PC-9 (cell line): ENCODE measurements around the gene SDC1. TPM values are rescaled to one million over a fixed set of nuclear protein-coding genes. Genes with fewer than 3 reads are reported as not detected.

Experiments used
- BruUV-seq: library from RNA; stranded (reverse); fragments of 400-500 nt; replicated peaks from 2 replicates; lab custom pipeline; 2021; lab: Mats Ljungman, UMichigan
- CTCF ChIA-PET: fragments of 300-600 bp; sonication (Branson Sonifier 250); formaldehyde crosslinking; loops from one replicate; lab custom pipeline; 2022; ENCODE audit warnings: antibody characterized with exemption; lab: Charles Lee
- POLR2A ChIA-PET: fragments of 300-600 bp; sonication (Branson Sonifier 250); formaldehyde crosslinking; loops from one replicate; lab custom pipeline; 2022; ENCODE audit warnings: antibody characterized with exemption; ENCODE audit not compliant: unreplicated experiment; lab: Charles Lee
- DNase-seq, 2 experiments: peaks; one replicate each; pipeline versions ENCODE4 v3.0.0 to v3.0.0-alpha.2; 2015 to 2022; ENCODE audit warnings: mixed read lengths in 1 of 2
- H2AFZ ChIP-seq: fragments of 200-600 bp; sonication (generic); 2 replicates; pipeline ENCODE4 v1.8.1; 2017; ENCODE audit warnings: antibody characterized with exemption
- H3F3A ChIP-seq: fragments of 200-600 bp; sonication (generic); 2 replicates; pipeline ENCODE4 v1.8.1; 2017; ENCODE audit warnings: antibody characterized with exemption, mild to moderate bottlenecking, low read depth; ENCODE audit not compliant: insufficient read depth
- H3K27ac ChIP-seq: fragments of 200-600 bp; sonication (generic); 2 replicates; pipeline ENCODE4 v1.6.1; 2016; ENCODE audit warnings: mixed run types
- H3K27me3 ChIP-seq: fragments of 200-600 bp; sonication (generic); 2 replicates; pipeline ENCODE4 v1.6.1; 2016; ENCODE audit warnings: low read depth, mixed run types; ENCODE audit not compliant: insufficient read depth
- H3K36me3 ChIP-seq: fragments of 200-600 bp; sonication (generic); 2 replicates; pipeline ENCODE4 v1.6.1; 2016; ENCODE audit warnings: low read depth, mixed run types
- H3K4me1 ChIP-seq: fragments of 200-600 bp; sonication (generic); replicated peaks from 2 replicates; pipeline ENCODE4 v1.6.1; 2016; ENCODE audit warnings: mixed run types; ENCODE audit not compliant: insufficient read depth
- H3K4me2 ChIP-seq: fragments of 200-600 bp; sonication (generic); 2 replicates; pipeline ENCODE4 v1.6.1; 2017; ENCODE audit warnings: mixed run types
- H3K4me3 ChIP-seq: fragments of 200-600 bp; sonication (generic); 2 replicates; pipeline ENCODE4 v1.6.1; 2016; ENCODE audit warnings: mixed run types
- H3K79me2 ChIP-seq: fragments of 200-600 bp; sonication (generic); 2 replicates; pipeline ENCODE4 v1.6.1; 2017; ENCODE audit warnings: low read depth, mixed run types
- H3K9me2 ChIP-seq: fragments of 200-600 bp; sonication (generic); 2 replicates; pipeline ENCODE4 v1.8.1; 2017; ENCODE audit warnings: mild to moderate bottlenecking; ENCODE audit not compliant: insufficient read depth
- H3K9me3 ChIP-seq: fragments of 200-600 bp; sonication (generic); 2 replicates; pipeline ENCODE4 v1.8.1; 2016; ENCODE audit warnings: low read depth; ENCODE audit not compliant: insufficient read depth
- H4K20me1 ChIP-seq: fragments of 200-600 bp; sonication (generic); 2 replicates; pipeline ENCODE4 v1.8.1; 2017; ENCODE audit not compliant: insufficient read depth
- EZH2 ChIP-seq: fragments of 200-600 bp; sonication (generic); IDR thresholded peaks from 2 replicates; pipeline ENCODE4 v1.8.0; 2017; ENCODE audit warnings: antibody characterized with exemption, low read depth
- intact Hi-C: fragments of 100-400 bp; cut with micrococcal nuclease; formaldehyde crosslinking; loops from one replicate; pipeline ENCODE4 v1.10.0; 2022; ENCODE audit not compliant: unreplicated experiment
- total RNA-seq: library from RNA; stranded (reverse); gene quantifications from 2 replicates; pipeline ENCODE4 v1.2.3, GENCODE V29; 2021
- TF ChIP-seq, protein P1 (sequence below): fragments of 200-600 bp; sonication (generic); conservative IDR thresholded peaks from 2 replicates; pipeline ENCODE4 v1.6.1; 2017; ENCODE audit warnings: mixed run types, antibody characterized with exemption, mild to moderate bottlenecking, moderate library complexity

SDC1 gene
- total RNA-seq, 1 experiment from 2014 or later = 128 TPM

DNA sequence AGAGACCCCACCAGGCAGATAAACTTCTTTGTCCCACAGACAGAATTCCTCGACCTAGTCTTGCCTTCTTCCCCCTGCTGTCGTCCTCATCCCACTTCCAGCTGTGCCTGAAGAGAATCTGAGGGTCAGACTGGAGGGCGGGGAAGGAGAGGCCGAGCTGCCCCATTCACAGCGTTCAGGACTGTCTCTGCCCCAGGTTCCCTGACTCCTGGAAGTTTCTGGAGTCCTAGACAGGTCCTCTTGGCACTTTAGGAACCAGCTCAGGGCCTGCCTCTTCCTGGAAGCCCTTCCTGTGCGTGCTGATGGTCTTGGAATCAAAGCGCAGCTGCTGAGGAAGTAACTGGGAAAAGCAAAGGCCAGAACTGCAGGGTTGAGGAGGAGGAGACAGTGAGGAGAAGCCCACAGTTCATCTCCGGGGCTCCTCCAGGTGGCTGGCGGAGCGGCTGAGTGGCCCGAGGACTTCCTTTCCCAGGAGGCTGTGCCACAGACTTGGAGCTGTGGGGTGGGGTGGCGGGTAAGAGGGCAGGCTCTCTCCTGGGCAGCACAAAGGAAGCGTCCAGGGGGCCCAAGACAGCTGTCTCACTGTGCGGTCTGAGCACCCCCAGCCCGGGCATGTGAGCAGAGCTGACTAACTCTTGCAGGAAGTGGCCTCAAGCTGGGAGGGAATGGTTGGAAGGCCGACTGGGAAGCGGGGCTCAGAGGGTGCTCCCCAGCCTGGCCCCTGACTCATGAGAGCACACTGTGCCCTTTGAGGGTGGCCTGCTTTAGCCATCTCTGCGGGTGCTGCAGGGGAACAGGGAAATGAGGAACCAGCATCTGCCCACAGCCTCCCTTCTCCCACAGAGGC, 39.5 kb downstream of the SDC1 start:
- Histone ChIP-seq H3K4me3 (peak overlapping the region; percentile 54; the same call in 1 of the 2 replicates), H3K9me3 (no peaks in the 10 kb centered on the region), H3K4me1 (peaks cover 59% of the 10 kb centered on the region), H4K20me1 (no peaks in the 10 kb centered on the region), H3K9me2 (no peaks in the 10 kb centered on the region), H3K79me2 (no peaks in the 10 kb centered on the region), H3K27ac (peak overlapping the region; percentile 92), H3K36me3 (no peaks in the 10 kb centered on the region), H3K27me3 (no peaks in the 10 kb centered on the region), H3K4me2 (peak overlapping the region; percentile 82), H2AFZ (no peak overlapping the region), H3F3A (peaks cover 31% of the 10 kb centered on the region)
- peak; percentile 73 to 80 for DNase-seq
- BruUV-seq = no TSS peak
- POLR2A ChIA-PET = interaction anchor here (0.5 to 1.0 kb wide), 11 partner anchors 25 to 647 kb away, joined by 3 to 11 read pairs (median 4); no protein-coding TSS in a partner anchor
- TF ChIP-seq, protein P1, sequence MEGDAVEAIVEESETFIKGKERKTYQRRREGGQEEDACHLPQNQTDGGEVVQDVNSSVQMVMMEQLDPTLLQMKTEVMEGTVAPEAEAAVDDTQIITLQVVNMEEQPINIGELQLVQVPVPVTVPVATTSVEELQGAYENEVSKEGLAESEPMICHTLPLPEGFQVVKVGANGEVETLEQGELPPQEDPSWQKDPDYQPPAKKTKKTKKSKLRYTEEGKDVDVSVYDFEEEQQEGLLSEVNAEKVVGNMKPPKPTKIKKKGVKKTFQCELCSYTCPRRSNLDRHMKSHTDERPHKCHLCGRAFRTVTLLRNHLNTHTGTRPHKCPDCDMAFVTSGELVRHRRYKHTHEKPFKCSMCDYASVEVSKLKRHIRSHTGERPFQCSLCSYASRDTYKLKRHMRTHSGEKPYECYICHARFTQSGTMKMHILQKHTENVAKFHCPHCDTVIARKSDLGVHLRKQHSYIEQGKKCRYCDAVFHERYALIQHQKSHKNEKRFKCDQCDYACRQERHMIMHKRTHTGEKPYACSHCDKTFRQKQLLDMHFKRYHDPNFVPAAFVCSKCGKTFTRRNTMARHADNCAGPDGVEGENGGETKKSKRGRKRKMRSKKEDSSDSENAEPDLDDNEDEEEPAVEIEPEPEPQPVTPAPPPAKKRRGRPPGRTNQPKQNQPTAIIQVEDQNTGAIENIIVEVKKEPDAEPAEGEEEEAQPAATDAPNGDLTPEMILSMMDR = no peak
- no peak for TF ChIP-seq EZH2
- intact Hi-C loops = loop anchor here (2.0 kb wide), 4 partner anchors 37 to 79 kb away; no protein-coding TSS in a partner anchor
- CTCF ChIA-PET = interaction anchor here (0.8 to 1.5 kb wide), 4 partner anchors 36 to 76 kb away, joined by 3 to 10 read pairs (median 8); partner anchors contain the start of gene SDC1

DNA sequence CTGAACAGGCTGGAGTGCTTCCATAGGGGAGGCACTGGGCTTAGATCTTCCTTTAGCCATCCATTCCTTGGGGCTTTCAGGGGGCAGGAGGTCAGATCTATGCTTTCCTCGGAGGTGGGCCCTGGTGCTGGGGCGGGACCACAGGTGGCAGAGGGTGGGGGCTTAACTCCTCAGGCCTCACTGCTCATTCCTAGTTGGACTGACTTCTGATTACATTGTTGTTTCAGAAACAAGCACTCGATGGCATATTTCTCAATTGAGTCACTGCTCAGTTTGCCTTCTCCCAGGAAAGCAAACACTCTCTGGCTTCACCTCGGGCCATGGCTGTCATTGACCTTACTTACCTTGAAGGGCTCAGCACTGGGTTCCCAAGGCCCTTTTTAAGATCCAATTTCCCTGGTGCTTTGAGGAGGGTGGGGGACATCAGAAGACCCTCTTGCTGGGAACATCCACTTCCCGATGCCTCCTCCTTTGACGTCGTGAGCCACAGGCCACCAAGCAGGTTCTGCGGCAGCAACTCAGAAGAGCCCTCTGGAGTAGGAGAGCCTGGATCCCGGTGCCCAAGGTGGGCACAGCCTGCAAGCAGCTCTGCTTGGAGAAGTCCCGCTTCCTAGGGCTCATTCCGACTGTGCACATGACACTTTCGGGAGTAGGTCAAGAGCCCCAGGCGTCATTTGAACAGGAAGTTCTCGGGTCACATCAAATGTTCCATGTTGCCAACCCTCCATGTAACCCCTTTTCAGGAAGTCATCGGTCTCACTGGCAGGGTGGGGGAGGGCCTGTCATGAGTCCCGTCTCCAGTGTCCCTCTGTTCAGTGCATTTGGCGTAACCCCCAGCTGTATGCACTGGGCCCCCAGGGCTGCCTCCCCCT, 40.6 kb downstream of the SDC1 start:
- Histone ChIP-seq H3F3A (peaks cover 31% of the 10 kb centered on the region), H3K36me3 (no peaks in the 10 kb centered on the region), H4K20me1 (no peaks in the 10 kb centered on the region), H3K4me2 (peak overlapping the region; percentile 82), H3K27me3 (no peaks in the 10 kb centered on the region), H3K4me1 (peaks cover 53% of the 10 kb centered on the region), H3K9me2 (no peaks in the 10 kb centered on the region), H3K27ac (peak overlapping the region; percentile 92), H3K4me3 (no peak overlapping the region; the same call in 1 of the 2 replicates), H3K79me2 (no peaks in the 10 kb centered on the region), H3K9me3 (no peaks in the 10 kb centered on the region), H2AFZ (no peak overlapping the region)
- POLR2A ChIA-PET = interaction anchor here (0.6 kb wide), 1 partner anchor 46 kb away, joined by 5 read pairs; no protein-coding TSS in a partner anchor
- intact Hi-C loops = loop anchor here (2.0 kb wide), 4 partner anchors 38 to 78 kb away; no protein-coding TSS in a partner anchor
- TF ChIP-seq, protein P1 = no peak
- TF ChIP-seq EZH2 = no peak
- DNase-seq = peak; percentile 69 to 95
- CTCF ChIA-PET = interaction anchor here (1.0 kb wide), 1 partner anchor 41 kb away, joined by 3 read pairs; the partner anchor contains the start of gene SDC1
- no TSS peak for BruUV-seq

GRCh38 chr2:20183373-20183772, 41.6 kb downstream of the SDC1 start:
- no peak overlapping the region; the same call in 1 of the 2 replicates for H3K4me3 ChIP-seq
- TF ChIP-seq EZH2 = no peak
- TF ChIP-seq, protein P1 = no peak
- H3K4me2 ChIP-seq = peak overlapping the region; percentile 82
- DNase-seq = no peak
- H3K27ac ChIP-seq = peak overlapping the region; percentile 92
- no peaks in the 10 kb centered on the region for H4K20me1 ChIP-seq
- H3K9me3 ChIP-seq = no peaks in the 10 kb centered on the region
- H2AFZ ChIP-seq = no peak overlapping the region
- no peaks in the 10 kb centered on the region for H3K36me3 ChIP-seq
- H3K79me2 ChIP-seq = no peaks in the 10 kb centered on the region
- no peaks in the 10 kb centered on the region for H3K27me3 ChIP-seq
- ChIA-PET POLR2A (no interaction called here), CTCF (interaction anchor here (1.0 kb wide), 1 partner anchor 42 kb away, joined by 3 read pairs; the partner anchor contains the start of gene SDC1)
- intact Hi-C loops = no loop called here
- H3F3A ChIP-seq = peaks cover 31% of the 10 kb centered on the region
- peaks cover 49% of the 10 kb centered on the region for H3K4me1 ChIP-seq
- BruUV-seq = no TSS peak
- no peaks in the 10 kb centered on the region for H3K9me2 ChIP-seq
